Stomach (tissue), 4 donors: Measurements from ENCODE around the gene WDR77.

Source experiments
- POLR2AphosphoS5 ChIP-seq, 3 donors: sonication (generic); formaldehyde crosslinking; IDR thresholded peaks; one replicate each; pipeline ENCODE4 v1.6.1; 2016; ENCODE audit warnings: antibody characterized with exemption in 3 of 3
- TF ChIP-seq, protein P1 (sequence below), 7 experiments: fragments of 450-650 bp in 4 of 7; fragments of 200-600 bp in 3 of 7; sonication (generic) in 3 of 7; IDR thresholded peaks; one replicate each; pipeline ENCODE4 v1.5.1; 2016 to 2019; ENCODE audit warnings: antibody characterized with exemption in 7 of 7, control low read depth in 2 of 7, mild to moderate bottlenecking in 1 of 7

DNA sequence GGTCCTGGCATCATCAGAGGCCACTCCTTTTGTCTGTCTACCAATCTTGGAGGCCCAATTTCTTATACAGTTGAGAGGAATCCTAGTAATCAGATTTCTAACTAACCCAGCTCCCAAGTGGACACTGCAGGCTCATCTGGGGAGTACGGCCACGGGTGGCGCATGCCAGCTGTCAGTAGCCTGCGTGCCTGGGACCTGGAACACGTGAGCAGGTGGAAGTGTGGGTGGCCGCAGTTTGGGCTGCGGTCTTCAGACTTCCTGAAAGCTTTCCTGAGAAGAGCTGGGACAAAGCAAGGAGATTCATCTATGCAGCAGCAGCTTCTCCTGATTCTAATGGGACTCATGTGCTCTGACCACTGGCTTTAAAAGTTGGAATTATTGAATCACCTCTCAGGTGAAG is 42.0 kb upstream of the WDR77 start:
- TF ChIP-seq POLR2AphosphoS5 (IDR thresholded peaks at IDR 0.05): no peak
- TF ChIP-seq, protein P1, sequence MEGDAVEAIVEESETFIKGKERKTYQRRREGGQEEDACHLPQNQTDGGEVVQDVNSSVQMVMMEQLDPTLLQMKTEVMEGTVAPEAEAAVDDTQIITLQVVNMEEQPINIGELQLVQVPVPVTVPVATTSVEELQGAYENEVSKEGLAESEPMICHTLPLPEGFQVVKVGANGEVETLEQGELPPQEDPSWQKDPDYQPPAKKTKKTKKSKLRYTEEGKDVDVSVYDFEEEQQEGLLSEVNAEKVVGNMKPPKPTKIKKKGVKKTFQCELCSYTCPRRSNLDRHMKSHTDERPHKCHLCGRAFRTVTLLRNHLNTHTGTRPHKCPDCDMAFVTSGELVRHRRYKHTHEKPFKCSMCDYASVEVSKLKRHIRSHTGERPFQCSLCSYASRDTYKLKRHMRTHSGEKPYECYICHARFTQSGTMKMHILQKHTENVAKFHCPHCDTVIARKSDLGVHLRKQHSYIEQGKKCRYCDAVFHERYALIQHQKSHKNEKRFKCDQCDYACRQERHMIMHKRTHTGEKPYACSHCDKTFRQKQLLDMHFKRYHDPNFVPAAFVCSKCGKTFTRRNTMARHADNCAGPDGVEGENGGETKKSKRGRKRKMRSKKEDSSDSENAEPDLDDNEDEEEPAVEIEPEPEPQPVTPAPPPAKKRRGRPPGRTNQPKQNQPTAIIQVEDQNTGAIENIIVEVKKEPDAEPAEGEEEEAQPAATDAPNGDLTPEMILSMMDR (IDR thresholded peaks at IDR 0.05): no peak
